OCI-LY7 (cell line): ENCODE measurements around the gene TMEM123. TPM values are rescaled to one million over a fixed set of nuclear protein-coding genes. Genes with fewer than 3 reads are reported as not detected.
"Not testable (repeated sequence)": the region's sequence is repeated elsewhere in the genome, so short reads cannot be mapped to it uniquely, and the experiment has no call there.

Experiments used
- BruUV-seq: library from RNA; stranded (reverse); fragments of 400-500 nt; replicated peaks from 2 replicates; lab custom pipeline; 2021; lab: Mats Ljungman, UMichigan
- CTCF ChIA-PET: fragments of 300-600 bp; sonication (Branson Sonifier 250); formaldehyde crosslinking; loops from one replicate; lab custom pipeline; 2022; ENCODE audit warnings: antibody characterized with exemption; ENCODE audit not compliant: unreplicated experiment; lab: Charles Lee
- POLR2A ChIA-PET: fragments of 300-600 bp; sonication (Branson Sonifier 250); formaldehyde crosslinking; loops from one replicate; lab custom pipeline; 2022; ENCODE audit warnings: antibody characterized with exemption; lab: Charles Lee
- DNase-seq: peaks from one replicate; pipeline ENCODE4 v3.0.0-alpha.2; 2015; ENCODE audit warnings: low spot score
- H2AFZ ChIP-seq: fragments of 200-600 bp; sonication (generic), shearing (Covaris generic); 2 replicates; pipeline ENCODE4 v1.6.1; 2014; ENCODE audit warnings: mild to moderate bottlenecking, antibody characterized with exemption, low read length, moderate library complexity
- H3K27ac ChIP-seq: fragments of 200-600 bp; sonication (generic); 2 replicates; pipeline ENCODE4 v1.5.1; 2014; ENCODE audit warnings: mixed run types, low read depth, mild to moderate bottlenecking, moderate library complexity, low read length, inconsistent platforms; ENCODE audit not compliant: poor library complexity, severe bottlenecking
- H3K36me3 ChIP-seq: fragments of 200-600 bp; sonication (generic); 2 replicates; pipeline ENCODE4 v1.6.1; 2014; ENCODE audit warnings: mild to moderate bottlenecking, antibody characterized with exemption, low read length, moderate library complexity, mixed read lengths; ENCODE audit not compliant: insufficient read depth
- H3K4me1 ChIP-seq: fragments of 200-600 bp; sonication (generic); 2 replicates; pipeline ENCODE4 v1.5.1; 2014; ENCODE audit warnings: mild to moderate bottlenecking, low read length; ENCODE audit not compliant: insufficient read depth, poor library complexity, severe bottlenecking
- H3K4me2 ChIP-seq: fragments of 200-600 bp; sonication (generic); 2 replicates; pipeline ENCODE4 v1.6.1; 2014; ENCODE audit warnings: mild to moderate bottlenecking, low read length
- H3K4me3 ChIP-seq: fragments of 200-600 bp; sonication (generic); 2 replicates; pipeline ENCODE4 v1.5.1; 2014; ENCODE audit warnings: mild to moderate bottlenecking, low read depth, low read length; ENCODE audit not compliant: poor library complexity, severe bottlenecking
- H3K79me2 ChIP-seq: fragments of 200-600 bp; sonication (generic); 2 replicates; pipeline ENCODE4 v1.6.1; 2016; ENCODE audit warnings: low read depth, mild to moderate bottlenecking, low read length, moderate library complexity, mixed read lengths; ENCODE audit not compliant: insufficient read depth
- H3K9me2 ChIP-seq: fragments of 200-600 bp; sonication (generic); 2 replicates; pipeline ENCODE4 v1.6.1; 2016; ENCODE audit warnings: mild to moderate bottlenecking, low read length, mixed read lengths; ENCODE audit not compliant: insufficient read depth
- H3K9me3 ChIP-seq: fragments of 200-600 bp; sonication (generic); 2 replicates; pipeline ENCODE4 v1.6.1; 2014; ENCODE audit warnings: mild to moderate bottlenecking, mixed run types, low read length, mixed read lengths
- H4K20me1 ChIP-seq: fragments of 200-600 bp; sonication (generic); 2 replicates; pipeline ENCODE4 v1.6.1; 2014; ENCODE audit warnings: mild to moderate bottlenecking, antibody characterized with exemption, low read length, moderate library complexity, mixed read lengths; ENCODE audit not compliant: insufficient read depth
- CTCF ChIP-seq: fragments of 200-600 bp; sonication (generic); conservative IDR thresholded peaks from 2 replicates; pipeline ENCODE4 v1.5.1; 2014; ENCODE audit warnings: mild to moderate bottlenecking, antibody characterized with exemption, low read length, moderate library complexity, mixed read lengths
- EZH2phosphoT487 ChIP-seq: fragments of 200-600 bp; sonication (generic); IDR thresholded peaks from 2 replicates; pipeline ENCODE4 v1.6.1; 2018; ENCODE audit warnings: low read depth, borderline replicate concordance, mild to moderate bottlenecking, mixed run types, antibody characterized with exemption, low read length, moderate library complexity, mixed read lengths
- intact Hi-C: fragments of 100-400 bp; cut with micrococcal nuclease; formaldehyde crosslinking; loops from one replicate; pipeline ENCODE4 v1.10.0; 2022; ENCODE audit not compliant: unreplicated experiment
- total RNA-seq, 2 experiments: library from RNA; depleted of rRNA in 1 of 2; stranded (reverse); fragments of >200 nt in 1 of 2; shearing (Covaris generic) in 1 of 2; gene quantifications; 2 replicates each; pipeline ENCODE4 v1.2.3, GENCODE V29; 2014 to 2022

The TMEM123 gene
- total RNA-seq, 2 experiments from 2014 or later, result 127 to 232 TPM

- Histone ChIP-seq H3K36me3 (peaks cover 78% of the 10 kb centered on the region), H3K4me2 (no peak overlapping the region), H3K4me1 (peaks cover 42% of the 10 kb centered on the region), H3K27ac (no peak overlapping the region), H4K20me1 (peaks cover 43% of the 10 kb centered on the region), H3K79me2 (peaks cover 97% of the 10 kb centered on the region), H2AFZ (no peak overlapping the region), H3K4me3 (no peak overlapping the region), H3K9me3 (peaks cover 12% of the 10 kb centered on the region; the same call in 1 of the 2 replicates), H3K9me2 (no peaks in the 10 kb centered on the region)
- no peak for TF ChIP-seq EZH2phosphoT487
- TF ChIP-seq CTCF, result no peak
- no peak for DNase-seq
- ChIA-PET POLR2A (interaction anchor here (0.5 kb wide), 1 partner anchor 127 kb away, joined by 3 read pairs; no protein-coding TSS in a partner anchor), CTCF (interaction anchor here (0.9 kb wide), 1 partner anchor 16 kb away, joined by 3 read pairs; no protein-coding TSS in a partner anchor)
- intact Hi-C loops, result no loop called here
- BruUV-seq, result no TSS peak
Measured at GRCh38 chr11:102446606-102447005, 6.0 kb downstream of the TMEM123 start.

GRCh38 chr11:102444693-102445092 lies 7.9 kb downstream of the TMEM123 start:
- Histone ChIP-seq H3K4me1 (peaks cover 31% of the 10 kb centered on the region), H4K20me1 (peaks cover 25% of the 10 kb centered on the region), H3K36me3 (peaks cover 66% of the 10 kb centered on the region), H3K9me3 (peaks cover 12% of the 10 kb centered on the region; the same call in 1 of the 2 replicates), H3K79me2 (peaks cover 95% of the 10 kb centered on the region)
- H3K9me2 ChIP-seq, intact Hi-C loops, H3K4me2 ChIP-seq, H3K4me3 ChIP-seq, H3K27ac ChIP-seq, H2AFZ ChIP-seq, BruUV-seq, CTCF ChIA-PET, POLR2A ChIA-PET, DNase-seq: not testable (repeated sequence)

GRCh38 chr11:102444142-102444541 lies 8.4 kb downstream of the TMEM123 start:
- BruUV-seq, H3K4me2 ChIP-seq, H2AFZ ChIP-seq, H3K4me3 ChIP-seq, CTCF ChIA-PET, intact Hi-C loops, DNase-seq, H3K9me2 ChIP-seq, H3K27ac ChIP-seq: not testable (repeated sequence)
- Histone ChIP-seq H3K9me3 (peaks cover 12% of the 10 kb centered on the region; the same call in 1 of the 2 replicates), H4K20me1 (peaks cover 19% of the 10 kb centered on the region), H3K4me1 (peaks cover 26% of the 10 kb centered on the region), H3K36me3 (peaks cover 64% of the 10 kb centered on the region), H3K79me2 (peaks cover 92% of the 10 kb centered on the region)
- POLR2A ChIA-PET, result interaction anchor here (2.8 kb wide), 1 partner anchor 13 kb away, joined by 7 read pairs; no protein-coding TSS in a partner anchor

- DNase-seq, H4K20me1 ChIP-seq, H3K4me2 ChIP-seq, intact Hi-C loops, H2AFZ ChIP-seq, H3K4me1 ChIP-seq, H3K4me3 ChIP-seq, CTCF ChIA-PET, H3K9me2 ChIP-seq, BruUV-seq, H3K27ac ChIP-seq: not testable (repeated sequence)
- POLR2A ChIA-PET, result interaction anchor here (0.6 to 2.2 kb wide), 5 partner anchors 9 to 41 kb away, joined by 3 to 5 read pairs (median 4); no protein-coding TSS in a partner anchor
- Histone ChIP-seq H3K9me3 (peaks cover 31% of the 10 kb centered on the region), H3K36me3 (peaks cover 64% of the 10 kb centered on the region), H3K79me2 (peaks cover 91% of the 10 kb centered on the region)
Measured at GRCh38 chr11:102439063-102439363, 13.6 kb downstream of the TMEM123 start.
